Dermis lymphatic vessel endothelial cell (primary cell): Measurements from ENCODE around the gene RFX2. TPM values are rescaled to one million over a fixed set of nuclear protein-coding genes. Genes with fewer than 3 reads are reported as not detected.

Experiments
- total RNA-seq: library from RNA; depleted of rRNA; stranded (reverse); fragments of >200 nt; gene quantifications from 2 replicates; pipeline ENCODE4 v1.2.1, GENCODE V29; 2014

Gene RFX2
- 1.8 and 2.4 TPM in 2 replicates for total RNA-seq

GRCh38 chr19:6110360-6110977 lies at the start of gene RFX2:
Gene RFX2 (minus strand): TSS chr19:6110500. CDS start chr19:6047496, 63,004 bp downstream.

GRCh38 chr19:5977785-5978605 lies 132.3 kb downstream of the RFX2 start, which contains the start of gene RANBP3:
Gene RANBP3 (minus strand): TSS chr19:5978140. CDS start chr19:5978082, 58 bp downstream.

Other genes with a start within 250 kb of the RFX2 start
- not detected in 2 replicates for gene FUT5, start 240.0 kb downstream of the RFX2 start, total RNA-seq
- gene NDUFA11, start 206.7 kb downstream of the RFX2 start, total RNA-seq = 174 and 234 TPM in 2 replicates
- gene VMAC, start 205.6 kb downstream of the RFX2 start, total RNA-seq = 5.9 and 7.9 TPM in 2 replicates
- 3.3 and 4.9 TPM in 2 replicates for gene CAPS, start 196.2 kb downstream of the RFX2 start, total RNA-seq
- gene RANBP3, start 132.4 kb downstream of the RFX2 start, total RNA-seq = 26.3 and 29.0 TPM in 2 replicates
- not detected in 2 replicates for gene ACSBG2, start 25.2 kb upstream of the RFX2 start, total RNA-seq
- gene MLLT1, start 169.5 kb upstream of the RFX2 start, total RNA-seq = 5.5 and 5.8 TPM in 2 replicates
- gene ACER1, start 223.1 kb upstream of the RFX2 start, total RNA-seq = not detected in 2 replicates